ENCODE results near the gene ST6GALNAC3.

Gene ST6GALNAC3

GRCh38 chr1:76470166-76470565 is 395.6 kb downstream of the ST6GALNAC3 start:
- no peak for DNase-seq

- DNase-seq: no peak
These were observed 397.0 kb downstream of the ST6GALNAC3 start for GRCh38 chr1:76471536-76471935.

GRCh38 chr1:76473591-76473990 is 399.0 kb downstream of the ST6GALNAC3 start:
- DNase-seq: no peak

GRCh38 chr1:76474922-76475321 is 400.4 kb downstream of the ST6GALNAC3 start:
- no peak for DNase-seq

- no peak for DNase-seq
These were observed 402.6 kb downstream of the ST6GALNAC3 start for GRCh38 chr1:76477156-76477555.

GRCh38 chr1:76480827-76481226 is 406.3 kb downstream of the ST6GALNAC3 start:
- DNase-seq: no peak

- no peak for DNase-seq
These were observed 407.1 kb downstream of the ST6GALNAC3 start for GRCh38 chr1:76481672-76482071.

- DNase-seq: no peak
These were observed 407.7 kb downstream of the ST6GALNAC3 start for GRCh38 chr1:76482272-76482671.

- no peak for DNase-seq
These were observed 417.2 kb downstream of the ST6GALNAC3 start for GRCh38 chr1:76491737-76492136.

GRCh38 chr1:76492752-76493430 is 418.3 kb downstream of the ST6GALNAC3 start:
- DNase-seq: no peak

GRCh38 chr1:76494807-76495206 is 420.3 kb downstream of the ST6GALNAC3 start:
- DNase-seq: no peak

GRCh38 chr1:76496871-76497270 is 422.3 kb downstream of the ST6GALNAC3 start:
- DNase-seq: no peak

- no peak for DNase-seq
These were observed 425.6 kb downstream of the ST6GALNAC3 start for GRCh38 chr1:76500116-76500515.

GRCh38 chr1:76501136-76501535 is 426.6 kb downstream of the ST6GALNAC3 start:
- DNase-seq: no peak

GRCh38 chr1:76501586-76502219 is 427.2 kb downstream of the ST6GALNAC3 start:
- DNase-seq: no peak

- DNase-seq: no peak
These were observed 428.6 kb downstream of the ST6GALNAC3 start for GRCh38 chr1:76503100-76503499.

GRCh38 chr1:76503736-76504135 is 429.2 kb downstream of the ST6GALNAC3 start:
- DNase-seq: no peak

- no peak for DNase-seq
These were observed 432.8 kb downstream of the ST6GALNAC3 start for GRCh38 chr1:76507376-76507775.

- no peak for DNase-seq
These were observed 434.3 kb downstream of the ST6GALNAC3 start for GRCh38 chr1:76508871-76509270.

- DNase-seq: no peak
These were observed 436.4 kb downstream of the ST6GALNAC3 start for GRCh38 chr1:76510672-76511557.

GRCh38 chr1:76511558-76512179 is 437.1 kb downstream of the ST6GALNAC3 start:
- no peak for DNase-seq

- DNase-seq: no peak
These were observed 456.4 kb downstream of the ST6GALNAC3 start for GRCh38 chr1:76530953-76531352.

GRCh38 chr1:76541618-76542017 is 467.1 kb downstream of the ST6GALNAC3 start:
- no peak for DNase-seq
